HCEC 1CT (cell line): Measurements from ENCODE around the gene CCDC85C.

ENCODE experiments used
- DNase-seq: peaks from one replicate; pipeline ENCODE4 v3.0.0-alpha.2; 2017

CCDC85C gene

GRCh38 chr14:99519931-99520421 is 84.0 kb downstream of the CCDC85C start:
- DNase-seq, result no peak

- DNase-seq, result no peak
Observed at GRCh38 chr14:99519347-99519881, 84.6 kb downstream of the CCDC85C start.

GRCh38 chr14:99518441-99519346 is 85.3 kb downstream of the CCDC85C start:
- DNase-seq, result peak; percentile 30

- DNase-seq, result no peak
Observed at GRCh38 chr14:99517643-99518381, 86.2 kb downstream of the CCDC85C start.

GRCh38 chr14:99516871-99517642 is 87.0 kb downstream of the CCDC85C start:
- DNase-seq, result no peak

GRCh38 chr14:99516156-99516870 is 87.7 kb downstream of the CCDC85C start:
- DNase-seq, result no peak

GRCh38 chr14:99515301-99516155 is 88.5 kb downstream of the CCDC85C start:
- DNase-seq, result no peak

- DNase-seq, result no peak
Observed at GRCh38 chr14:99514552-99515300, 89.3 kb downstream of the CCDC85C start.

GRCh38 chr14:99513946-99514551 is 90.0 kb downstream of the CCDC85C start:
- no peak for DNase-seq

- DNase-seq, result no peak
Observed at GRCh38 chr14:99513183-99513694, 90.8 kb downstream of the CCDC85C start.

- DNase-seq, result no peak
Observed at GRCh38 chr14:99512571-99513182, 91.3 kb downstream of the CCDC85C start.

- DNase-seq, result no peak
Observed at GRCh38 chr14:99512110-99512449, 91.9 kb downstream of the CCDC85C start.

- DNase-seq, result no peak
Observed at GRCh38 chr14:99511421-99512109, 92.4 kb downstream of the CCDC85C start.

- no peak for DNase-seq
Observed at GRCh38 chr14:99510556-99511139, 93.4 kb downstream of the CCDC85C start.

GRCh38 chr14:99509871-99510555 is 94.0 kb downstream of the CCDC85C start:
- DNase-seq, result no peak

GRCh38 chr14:99508896-99509629 is 94.9 kb downstream of the CCDC85C start:
- DNase-seq, result no peak
